PC-3 (cell line): ENCODE data around the gene GBA2.

Source experiments
- EZH2 ChIP-seq: fragments of 300-600 bp; sonication (generic); IDR thresholded peaks from one replicate; pipeline ENCODE4 v1.6.1; 2017; ENCODE audit warnings: antibody characterized with exemption, mild to moderate bottlenecking, low read length; ENCODE audit not compliant: unreplicated experiment
- EZH2phosphoT487 ChIP-seq: fragments of 300-600 bp; sonication (generic); IDR thresholded peaks from 2 replicates; pipeline ENCODE4 v1.6.1; 2018; ENCODE audit warnings: mild to moderate bottlenecking, antibody characterized with exemption, low read length, borderline replicate concordance
- TF ChIP-seq, protein P1 (sequence below): fragments of 300-600 bp; sonication (generic); conservative IDR thresholded peaks from 2 replicates; pipeline ENCODE4 v1.5.1; 2017; ENCODE audit warnings: antibody characterized with exemption, low read depth, mild to moderate bottlenecking, low read length

DNA sequence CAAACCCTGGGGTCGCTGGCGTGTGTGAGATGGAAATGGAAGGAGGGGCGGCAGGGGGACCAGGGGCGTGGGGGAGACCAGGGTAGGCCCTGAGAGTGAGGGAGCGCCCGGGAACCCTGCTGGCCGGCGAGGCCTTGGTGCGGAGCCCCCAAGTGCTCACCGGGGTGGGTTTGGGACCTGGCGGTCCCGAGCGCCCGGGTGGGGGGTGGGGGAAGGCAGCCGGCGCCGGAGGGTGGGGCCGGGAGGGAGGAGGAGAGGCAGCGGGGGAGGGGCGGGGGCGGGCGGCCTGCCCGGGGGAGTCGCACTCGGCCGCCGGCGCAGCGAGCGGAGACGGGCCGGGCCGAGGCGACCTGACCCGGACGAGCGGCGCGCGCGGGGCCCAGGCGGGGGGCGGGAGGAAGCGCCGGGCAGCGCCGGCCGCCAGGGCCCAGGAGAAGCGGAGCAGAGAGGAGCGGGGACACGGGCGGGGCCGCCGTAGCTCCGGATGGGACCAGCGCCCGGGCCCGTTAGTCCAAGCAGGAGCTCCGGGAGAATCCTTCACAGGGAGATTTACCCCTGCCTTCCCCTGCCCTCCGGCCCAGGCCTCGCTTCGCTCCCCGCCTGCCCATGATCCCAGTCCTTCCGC, 42.4 kb upstream of the GBA2 start, which contains the start of gene NPR2:
- TF ChIP-seq, protein P1, sequence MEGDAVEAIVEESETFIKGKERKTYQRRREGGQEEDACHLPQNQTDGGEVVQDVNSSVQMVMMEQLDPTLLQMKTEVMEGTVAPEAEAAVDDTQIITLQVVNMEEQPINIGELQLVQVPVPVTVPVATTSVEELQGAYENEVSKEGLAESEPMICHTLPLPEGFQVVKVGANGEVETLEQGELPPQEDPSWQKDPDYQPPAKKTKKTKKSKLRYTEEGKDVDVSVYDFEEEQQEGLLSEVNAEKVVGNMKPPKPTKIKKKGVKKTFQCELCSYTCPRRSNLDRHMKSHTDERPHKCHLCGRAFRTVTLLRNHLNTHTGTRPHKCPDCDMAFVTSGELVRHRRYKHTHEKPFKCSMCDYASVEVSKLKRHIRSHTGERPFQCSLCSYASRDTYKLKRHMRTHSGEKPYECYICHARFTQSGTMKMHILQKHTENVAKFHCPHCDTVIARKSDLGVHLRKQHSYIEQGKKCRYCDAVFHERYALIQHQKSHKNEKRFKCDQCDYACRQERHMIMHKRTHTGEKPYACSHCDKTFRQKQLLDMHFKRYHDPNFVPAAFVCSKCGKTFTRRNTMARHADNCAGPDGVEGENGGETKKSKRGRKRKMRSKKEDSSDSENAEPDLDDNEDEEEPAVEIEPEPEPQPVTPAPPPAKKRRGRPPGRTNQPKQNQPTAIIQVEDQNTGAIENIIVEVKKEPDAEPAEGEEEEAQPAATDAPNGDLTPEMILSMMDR, result no peak
- TF ChIP-seq EZH2phosphoT487 (no peak), EZH2 (no peak)
